A549 treated with ZK216348 at 1 μM for 4 hours (cell line): Measurements from ENCODE around the gene RHOXF2B. TPM values are rescaled to one million over a fixed set of nuclear protein-coding genes. Genes with fewer than 3 reads are reported as not detected.

ENCODE experiments used
- total RNA-seq: library from RNA; stranded (reverse); fragments of 200-300 nt; extraction: Qiagen RNA extraction; gene quantifications from 5 replicates; pipeline ENCODE4 v1.2.3, GENCODE V29; 2022; ENCODE audit warnings: low read depth

RHOXF2B gene
- total RNA-seq = not detected in 5 replicates

DNA sequence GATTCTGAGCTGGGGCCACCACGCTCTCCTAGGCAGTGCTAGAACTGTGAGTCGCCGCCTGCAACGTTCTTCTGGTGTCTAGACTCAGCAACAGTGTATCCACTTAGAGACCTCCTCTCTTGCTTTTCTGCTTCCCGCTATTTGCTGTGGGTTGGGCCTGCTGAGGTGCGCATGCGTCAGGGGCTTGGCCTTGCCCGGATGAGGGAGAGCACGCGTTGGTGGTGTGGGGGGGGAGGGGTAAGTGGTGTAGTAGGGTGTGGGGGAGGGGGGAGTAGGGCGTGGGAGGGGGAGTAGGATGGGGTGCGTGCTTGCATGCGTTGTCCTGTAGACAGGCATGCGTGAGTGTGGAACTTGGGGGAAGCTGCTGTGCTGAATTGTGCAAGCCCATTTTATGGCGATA lies at the start of gene RHOXF2B:
Gene RHOXF2B, minus strand, starts transcription at position 101 of the 400 bp plus-strand sequence. CDS start 138 bp downstream, outside the sequence.

DNA sequence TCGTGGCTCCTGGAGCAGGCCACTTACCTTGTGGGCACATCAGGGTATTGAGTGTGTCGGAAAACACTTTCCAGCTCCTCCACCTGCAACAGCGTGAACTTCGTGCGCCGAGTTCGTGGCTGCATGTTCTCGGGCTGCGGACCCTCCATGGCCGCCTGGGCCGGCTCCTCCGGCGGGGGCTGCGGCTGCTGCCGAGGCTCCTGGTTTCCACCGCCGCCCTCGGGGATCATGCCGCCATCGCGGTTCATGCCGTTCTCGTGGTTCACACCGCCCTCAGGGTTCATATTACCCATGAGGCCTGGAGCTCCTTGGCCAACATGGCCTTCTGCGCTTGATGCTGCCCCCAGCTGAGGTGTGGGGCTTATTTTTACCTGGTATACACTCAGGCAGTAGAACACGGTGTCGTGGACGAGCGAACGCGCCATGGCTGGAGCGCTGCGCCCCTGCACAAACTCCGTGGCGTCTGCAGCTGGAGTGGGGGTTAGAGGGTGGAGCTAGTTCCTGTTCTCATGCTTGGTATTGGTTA lies 38.0 kb upstream of the RHOXF2B start, which contains the start of gene RHOXF1:
Gene RHOXF1, minus strand, starts transcription at position 476 of the 526 bp plus-strand sequence. Its CDS starts 51 bp downstream, at position 425.

Other genes starting within 250 kb of the RHOXF2B start
- gene UPF3B, start 224.7 kb downstream of the RHOXF2B start, total RNA-seq = 17.9 to 30.4 TPM (median 18.7 TPM) in 5 replicates
- 28.7 to 34.0 TPM (median 30.2 TPM) in 5 replicates for gene RNF113A, start 206.0 kb downstream of the RHOXF2B start, total RNA-seq
- gene NDUFA1, start 205.9 kb downstream of the RHOXF2B start, total RNA-seq = 228 to 396 TPM (median 256 TPM) in 5 replicates
- not detected in 5 replicates for gene AKAP14, start 181.8 kb downstream of the RHOXF2B start, total RNA-seq
- gene NKAP, start 133.9 kb downstream of the RHOXF2B start, total RNA-seq = 7.3 to 14.4 TPM (median 7.9 TPM) in 5 replicates
- gene RHOXF1, start 38.2 kb upstream of the RHOXF2B start, total RNA-seq = not detected in 5 replicates
- gene RHOXF2, start 80.9 kb upstream of the RHOXF2B start, total RNA-seq = not detected in 5 replicates
- gene ZBTB33, start 173.1 kb upstream of the RHOXF2B start, total RNA-seq = 5.2 to 12.7 TPM (median 11.7 TPM) in 5 replicates
- gene TMEM255A, start 233.8 kb upstream of the RHOXF2B start, total RNA-seq = 0.11 to 0.16 TPM (median 0.14 TPM) in 5 replicates